ENCODE results near the gene SMAD6.

SMAD6 gene

GRCh38 chr15:66721501-66721937 lies 19.5 kb downstream of the SMAD6 start:
- DNase-seq (ENCODE audit: low spot score) = no peak
- in situ Hi-C loops (cut with MboI; ENCODE audit: low pct_unique_long_range_greater_than_20kb, low sequenced_read_pairs, unreplicated experiment) = no loop called here
- TF ChIP-seq CTCF (IDR thresholded peaks at IDR 0.05; ENCODE audit: extremely low read depth, insufficient read depth, missing control alignments) = no peak

GRCh38 chr15:66721954-66722353 lies 19.9 kb downstream of the SMAD6 start:
- in situ Hi-C loops (cut with MboI; ENCODE audit: low pct_unique_long_range_greater_than_20kb, low sequenced_read_pairs, unreplicated experiment) = no loop called here
- DNase-seq (ENCODE audit: low spot score) = no peak
- no peak for TF ChIP-seq CTCF (IDR thresholded peaks at IDR 0.05; ENCODE audit: extremely low read depth, insufficient read depth, missing control alignments)

GRCh38 chr15:66722757-66723540 lies 20.9 kb downstream of the SMAD6 start:
- in situ Hi-C loops (cut with MboI; ENCODE audit: low pct_unique_long_range_greater_than_20kb, low sequenced_read_pairs, unreplicated experiment) = no loop called here
- DNase-seq (ENCODE audit: low spot score) = no peak
- no peak for TF ChIP-seq CTCF (IDR thresholded peaks at IDR 0.05; ENCODE audit: extremely low read depth, insufficient read depth, missing control alignments)

GRCh38 chr15:66723826-66724731 lies 22.0 kb downstream of the SMAD6 start:
- no peak for TF ChIP-seq CTCF (IDR thresholded peaks at IDR 0.05; ENCODE audit: extremely low read depth, insufficient read depth, missing control alignments)
- no peak for DNase-seq (ENCODE audit: low spot score)
- in situ Hi-C loops (cut with MboI; ENCODE audit: low pct_unique_long_range_greater_than_20kb, low sequenced_read_pairs, unreplicated experiment) = no loop called here

GRCh38 chr15:66724732-66725463 lies 22.9 kb downstream of the SMAD6 start:
- DNase-seq (ENCODE audit: low spot score) = no peak
- no peak for TF ChIP-seq CTCF (IDR thresholded peaks at IDR 0.05; ENCODE audit: extremely low read depth, insufficient read depth, missing control alignments)
- in situ Hi-C loops (cut with MboI; ENCODE audit: low pct_unique_long_range_greater_than_20kb, low sequenced_read_pairs, unreplicated experiment) = no loop called here

GRCh38 chr15:66725464-66725785 lies 23.4 kb downstream of the SMAD6 start:
- DNase-seq (ENCODE audit: low spot score) = no peak
- no peak for TF ChIP-seq CTCF (IDR thresholded peaks at IDR 0.05; ENCODE audit: extremely low read depth, insufficient read depth, missing control alignments)
- in situ Hi-C loops (cut with MboI; ENCODE audit: low pct_unique_long_range_greater_than_20kb, low sequenced_read_pairs, unreplicated experiment) = no loop called here
